CD4-positive, alpha-beta T cell treated with Interferon alpha-2 for 1 hour (primary cell): ENCODE data around the gene GRID1.
A peak's percentile ranks its signal among the peaks of the same experiment; 100 is the strongest.

Source experiments
- DNase-seq, 2 donors: peaks; one replicate each; pipeline ENCODE4 v3.0.0-alpha.2; 2020 to 2022

The GRID1 gene

DNA sequence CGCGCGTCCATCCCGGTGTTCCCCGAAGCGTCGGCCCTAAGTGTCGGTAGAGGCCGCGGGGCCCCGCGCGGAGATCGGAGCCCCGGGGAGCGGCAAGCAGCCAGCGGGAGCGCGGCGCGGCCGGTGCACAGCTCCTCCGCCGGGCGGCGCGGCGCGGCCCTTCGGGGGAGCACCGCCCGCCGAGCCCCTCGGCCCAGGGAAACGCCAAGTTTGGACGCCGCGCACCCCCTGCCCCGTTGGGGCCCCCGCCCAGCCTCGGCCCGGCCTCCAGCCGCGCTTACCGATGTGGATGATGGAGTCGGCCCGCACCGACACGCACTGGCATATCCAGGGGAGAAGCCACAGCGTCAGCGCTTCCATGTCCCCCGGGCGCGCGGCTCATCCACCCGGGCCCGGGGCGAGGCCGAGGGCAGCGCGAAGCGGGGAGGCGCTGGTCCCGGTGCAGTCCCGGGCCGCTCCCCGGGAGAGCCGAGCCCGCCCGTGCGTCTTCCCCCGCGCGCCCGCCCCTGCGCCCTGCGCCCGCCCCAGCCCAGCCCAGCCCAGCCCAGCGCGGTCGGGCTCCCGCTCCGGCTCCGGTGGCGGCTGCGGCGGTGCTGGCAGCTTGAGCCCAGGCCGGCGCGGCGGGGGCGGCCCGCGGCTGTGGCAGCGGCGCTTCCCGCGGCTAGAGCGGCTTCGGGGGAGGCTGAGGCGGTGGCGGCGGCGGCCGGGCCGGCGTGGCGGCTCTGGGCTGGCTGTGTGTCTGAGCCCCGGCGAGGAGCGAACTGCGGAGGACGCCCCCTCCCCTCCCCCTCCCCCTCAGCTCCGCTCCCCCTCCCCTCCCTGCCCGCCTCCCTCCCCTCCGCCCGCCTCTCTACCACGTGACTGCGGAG, at the start of gene GRID1:
TSS of gene GRID1 (minus strand) at position 763 of the 869 bp plus-strand sequence.
- DNase-seq: peak in 1 of 2 donors; percentile 16

DNA sequence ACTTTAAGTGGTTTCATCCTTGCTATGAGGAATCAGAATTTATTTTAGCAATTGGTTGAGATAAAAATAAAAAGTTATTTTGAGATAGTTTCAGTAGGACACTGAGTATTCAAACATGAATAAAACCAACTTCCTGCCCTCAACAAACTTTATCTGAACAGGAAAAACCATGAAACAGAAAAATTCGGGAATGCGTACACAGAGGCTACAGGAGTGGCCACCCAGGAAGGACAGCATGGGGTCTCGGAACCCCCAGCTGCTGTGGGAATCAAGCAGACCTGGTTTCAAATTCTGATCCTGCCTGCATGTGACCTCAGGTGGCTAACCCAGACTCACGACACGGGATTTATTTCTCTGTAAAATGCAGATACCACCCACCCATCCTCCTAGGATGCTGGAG, 49.0 kb upstream of the GRID1 start:
- no peak for DNase-seq

DNA sequence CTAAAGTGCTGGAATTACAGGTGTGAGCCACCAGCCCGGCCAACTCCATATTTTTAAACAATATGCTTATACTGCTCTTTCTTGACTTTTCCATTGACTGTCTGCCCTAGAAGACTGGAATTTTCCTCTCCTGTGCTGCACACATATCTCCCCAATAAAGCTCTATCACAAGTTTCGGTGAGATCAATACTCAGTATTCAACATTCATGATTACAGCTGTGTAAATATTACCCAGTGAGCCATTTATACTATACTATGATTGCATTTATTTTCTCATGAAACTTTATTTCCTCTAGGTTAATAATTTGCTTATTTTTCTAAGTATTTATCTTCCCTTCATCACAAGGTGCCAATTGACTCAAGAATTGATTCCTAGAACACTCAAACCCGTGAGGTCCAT, 48.5 kb upstream of the GRID1 start:
- no peak for DNase-seq

DNA sequence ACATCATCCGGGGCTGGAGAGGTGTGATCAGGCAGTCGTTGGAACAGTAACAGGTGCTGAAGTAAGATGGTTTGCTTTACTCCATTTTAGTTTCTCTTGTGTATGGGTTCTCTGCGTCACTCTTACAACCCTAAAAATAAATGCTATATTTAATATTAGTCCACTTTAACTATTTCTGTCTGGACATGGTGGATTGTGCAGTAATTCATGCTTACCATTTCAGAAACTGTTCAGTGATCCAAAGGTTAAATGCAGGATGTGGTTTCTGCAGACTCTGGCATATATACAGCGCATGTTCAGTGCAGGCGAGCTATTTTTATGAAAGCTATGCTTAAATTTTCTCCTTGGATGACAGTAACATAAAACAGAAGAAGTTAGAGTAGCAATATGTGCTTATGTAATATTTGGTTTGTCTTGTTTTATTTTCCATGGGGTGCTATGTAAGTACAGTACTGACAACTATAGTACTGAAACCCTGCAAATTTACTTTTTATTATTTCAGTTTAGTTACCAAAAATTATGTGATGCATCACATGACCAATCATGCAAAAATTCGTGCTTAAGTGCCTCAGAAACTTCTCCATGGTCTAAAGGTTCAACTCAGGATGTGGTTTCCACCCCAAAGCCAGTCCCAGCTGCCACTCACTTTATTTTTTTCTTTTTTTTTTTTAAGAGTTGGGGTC, 46.6 kb upstream of the GRID1 start:
- peak in 1 of 2 donors; percentile 42 for DNase-seq

DNA sequence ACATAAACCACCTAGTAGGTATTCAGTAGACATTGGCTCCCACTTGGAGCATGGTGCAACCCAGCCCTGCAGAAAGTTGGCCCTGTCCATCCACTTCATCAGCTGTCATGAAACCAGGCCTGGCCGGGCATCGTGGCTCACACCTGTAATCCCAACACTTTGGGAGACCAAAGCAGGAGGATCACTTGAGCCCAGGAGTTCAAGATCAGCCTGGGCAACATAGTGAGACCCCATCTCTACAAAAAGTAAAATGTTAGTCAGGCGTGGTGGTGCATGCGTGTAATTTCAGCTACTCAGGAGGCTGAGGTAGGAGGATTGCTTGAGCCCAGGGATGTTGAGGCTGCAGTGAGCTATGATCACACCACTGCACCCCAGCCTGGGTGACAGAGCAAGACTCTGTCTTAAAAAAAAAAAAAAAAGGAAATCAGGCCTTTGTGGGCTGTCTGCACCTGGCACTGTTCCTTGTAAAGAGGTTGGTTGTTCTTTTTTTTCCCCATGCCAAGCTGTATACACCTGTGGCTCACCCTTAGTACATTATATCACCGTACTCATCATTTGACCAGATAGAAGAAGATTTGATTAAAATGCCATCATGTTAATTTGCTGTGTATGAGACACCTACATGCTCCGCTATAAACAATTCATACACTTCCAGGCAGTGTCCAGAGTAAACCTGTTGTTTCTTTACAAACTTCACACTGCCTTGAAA, 45.4 kb upstream of the GRID1 start:
- no peak for DNase-seq

DNA sequence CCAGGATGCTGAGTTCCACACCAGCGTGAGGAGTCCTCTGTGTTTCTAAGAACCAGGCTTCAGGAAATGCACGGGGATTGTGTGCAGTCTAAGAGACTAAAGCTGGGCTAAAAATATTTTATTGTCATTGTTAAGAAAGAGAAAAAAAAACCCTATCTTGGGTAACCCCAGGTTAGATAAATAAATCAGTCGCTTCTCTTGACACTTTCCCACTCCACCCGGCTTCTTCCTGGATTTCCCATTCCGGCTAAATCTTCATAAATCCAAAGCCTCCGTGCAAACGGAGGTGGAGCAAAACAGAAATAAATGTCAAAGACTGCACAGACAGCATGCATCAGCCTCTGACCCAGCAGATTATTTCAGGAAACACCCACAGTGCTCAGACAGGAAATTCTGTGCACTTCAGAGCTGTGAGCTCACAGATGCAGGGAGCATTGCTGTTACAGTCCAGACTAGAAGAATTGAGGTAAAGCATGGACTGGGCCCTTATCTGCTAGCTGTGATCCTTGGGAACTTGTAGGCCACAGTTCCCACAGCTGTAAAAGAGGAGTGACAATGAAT, 44.8 kb upstream of the GRID1 start:
- DNase-seq: peak in 1 of 2 donors; percentile 41

DNA sequence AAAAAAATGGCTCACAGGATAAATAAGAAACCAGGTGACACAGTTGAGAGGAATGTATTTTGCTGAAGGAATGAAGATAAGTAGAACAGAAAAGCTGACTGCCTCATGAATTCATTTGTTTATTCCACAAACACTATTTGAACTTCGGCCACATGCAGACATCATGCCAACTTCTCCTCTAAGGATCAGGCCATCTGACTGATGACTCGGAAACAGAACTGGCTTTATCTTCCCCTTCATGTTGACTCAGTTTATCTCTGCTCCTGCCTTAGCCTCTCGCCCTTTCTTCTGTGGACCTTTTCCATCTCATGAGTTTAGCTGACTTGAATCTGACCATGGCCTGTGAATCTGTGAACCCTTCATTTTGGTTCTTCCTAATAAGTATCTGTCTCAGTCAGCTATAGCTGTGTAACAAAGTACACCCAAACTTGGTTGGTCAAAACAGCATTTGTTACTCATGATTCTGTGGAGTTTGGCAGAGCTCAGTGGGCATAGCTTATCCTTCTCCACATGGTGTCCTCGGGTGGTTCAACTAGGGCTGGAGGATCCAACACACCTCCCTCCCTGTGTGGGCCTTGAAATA, 44.0 kb upstream of the GRID1 start:
- DNase-seq: no peak

DNA sequence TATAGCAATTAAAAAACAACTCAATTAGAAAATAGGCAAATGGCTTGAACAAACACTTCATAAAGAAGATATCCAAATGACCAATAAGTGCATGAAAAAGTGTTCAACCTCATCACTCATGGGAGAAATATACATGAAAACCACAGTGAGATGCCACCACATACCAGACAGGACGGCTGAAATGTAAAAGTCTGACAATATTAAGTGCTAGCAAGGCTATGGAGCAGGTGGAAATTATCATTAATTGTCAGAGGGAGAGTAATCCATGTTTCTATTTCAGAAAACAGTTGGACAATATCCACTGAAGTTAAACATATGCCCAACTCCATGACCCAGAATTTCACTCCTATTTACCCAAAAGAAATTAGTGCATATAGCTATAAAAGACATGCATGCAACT, 42.6 kb upstream of the GRID1 start:
- DNase-seq: no peak

DNA sequence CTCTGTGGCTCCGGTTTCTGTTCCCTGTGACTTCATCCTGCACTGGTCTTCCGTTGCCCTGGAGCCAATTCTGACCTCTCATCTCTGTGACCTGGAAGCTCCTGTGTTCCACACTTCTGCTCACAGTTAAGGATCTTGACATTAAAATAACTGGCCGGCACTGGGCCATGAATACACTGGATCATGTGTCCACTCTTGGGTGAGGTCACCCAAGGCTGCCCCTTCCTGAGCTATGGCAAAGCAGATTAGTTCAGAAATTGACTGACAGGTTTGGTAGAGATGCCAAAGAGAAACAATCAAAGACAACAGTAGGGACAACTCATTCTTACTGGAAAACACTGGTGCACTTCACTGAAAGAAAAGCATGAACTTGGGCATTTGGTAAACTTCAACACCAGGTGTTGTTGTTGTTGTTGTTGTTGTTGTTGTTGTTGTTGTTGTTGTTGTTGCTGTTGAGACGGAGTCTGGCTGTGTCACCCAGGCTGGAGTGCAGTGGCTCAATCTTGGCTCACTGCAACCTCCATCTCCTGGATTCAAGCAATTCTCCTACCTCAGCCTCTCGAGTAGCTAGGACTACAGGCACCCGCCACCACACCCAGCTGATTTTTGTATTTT, 36.7 kb upstream of the GRID1 start:
- DNase-seq: no peak

DNA sequence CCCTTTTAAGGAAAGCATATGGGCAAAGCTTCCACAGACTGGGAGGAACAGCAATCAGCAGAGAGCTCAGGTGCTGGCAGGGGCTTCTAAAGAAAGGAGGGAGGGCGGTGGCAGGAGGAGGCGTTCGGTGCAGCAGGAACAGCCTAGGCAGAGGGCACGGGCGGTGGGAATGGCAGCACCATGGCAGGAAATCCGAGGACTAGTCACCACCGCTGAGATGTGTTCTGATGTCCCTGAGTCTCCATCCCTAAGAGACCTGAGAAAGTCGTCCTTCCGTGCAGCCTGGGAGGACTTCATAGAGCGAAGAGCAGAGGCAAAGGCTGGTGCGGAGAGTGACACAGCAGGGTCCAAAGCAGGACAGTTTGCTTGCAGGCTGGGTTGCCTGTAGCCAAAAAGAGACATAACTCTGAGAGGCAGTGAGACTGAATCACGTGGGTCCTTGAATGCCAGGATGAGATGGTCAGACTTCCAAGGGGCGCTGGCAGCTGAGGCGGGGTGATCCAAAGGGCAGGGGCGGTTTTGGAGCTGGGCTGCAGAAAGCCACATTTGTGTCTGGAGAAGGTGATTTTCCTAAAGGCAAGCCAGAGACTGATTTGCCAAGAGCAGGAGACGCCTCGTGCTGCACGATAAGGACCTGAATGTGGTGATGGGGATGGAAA, 35.8 kb upstream of the GRID1 start:
- DNase-seq: no peak

DNA sequence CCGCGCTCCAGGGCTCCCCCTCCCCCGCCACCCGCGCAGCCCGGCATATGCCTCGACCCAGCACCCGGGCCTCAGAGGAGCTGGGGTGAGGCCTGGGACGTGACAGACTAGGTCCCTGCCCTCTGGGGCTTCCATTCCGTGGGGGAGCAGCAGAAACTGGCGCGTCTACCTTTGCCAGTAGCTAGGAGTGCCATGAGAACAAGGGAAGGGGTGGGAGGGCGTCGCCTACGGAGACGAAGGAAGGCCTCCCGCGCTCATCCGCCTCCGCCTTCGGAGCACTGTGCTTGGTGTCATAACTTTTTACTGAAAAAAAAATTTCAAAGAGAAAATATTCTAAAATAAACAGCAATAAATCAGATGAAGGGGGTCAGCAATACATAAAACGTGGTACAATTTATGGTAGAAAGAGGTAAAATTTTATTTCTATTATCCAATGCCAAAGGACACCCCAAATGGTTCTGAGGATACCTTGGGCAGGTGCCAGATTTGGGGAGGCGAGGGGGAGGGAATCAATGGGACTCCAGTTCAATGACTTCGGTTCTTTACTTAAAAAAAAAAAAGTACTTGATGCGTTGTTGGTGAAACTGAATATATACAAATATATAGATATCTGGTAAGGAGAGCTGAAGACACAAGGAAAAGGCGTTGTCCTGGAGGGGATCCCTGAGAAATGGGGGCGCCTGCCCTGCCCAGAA, 35.1 kb upstream of the GRID1 start:
- peak in 1 of 2 donors; percentile 17 for DNase-seq

DNA sequence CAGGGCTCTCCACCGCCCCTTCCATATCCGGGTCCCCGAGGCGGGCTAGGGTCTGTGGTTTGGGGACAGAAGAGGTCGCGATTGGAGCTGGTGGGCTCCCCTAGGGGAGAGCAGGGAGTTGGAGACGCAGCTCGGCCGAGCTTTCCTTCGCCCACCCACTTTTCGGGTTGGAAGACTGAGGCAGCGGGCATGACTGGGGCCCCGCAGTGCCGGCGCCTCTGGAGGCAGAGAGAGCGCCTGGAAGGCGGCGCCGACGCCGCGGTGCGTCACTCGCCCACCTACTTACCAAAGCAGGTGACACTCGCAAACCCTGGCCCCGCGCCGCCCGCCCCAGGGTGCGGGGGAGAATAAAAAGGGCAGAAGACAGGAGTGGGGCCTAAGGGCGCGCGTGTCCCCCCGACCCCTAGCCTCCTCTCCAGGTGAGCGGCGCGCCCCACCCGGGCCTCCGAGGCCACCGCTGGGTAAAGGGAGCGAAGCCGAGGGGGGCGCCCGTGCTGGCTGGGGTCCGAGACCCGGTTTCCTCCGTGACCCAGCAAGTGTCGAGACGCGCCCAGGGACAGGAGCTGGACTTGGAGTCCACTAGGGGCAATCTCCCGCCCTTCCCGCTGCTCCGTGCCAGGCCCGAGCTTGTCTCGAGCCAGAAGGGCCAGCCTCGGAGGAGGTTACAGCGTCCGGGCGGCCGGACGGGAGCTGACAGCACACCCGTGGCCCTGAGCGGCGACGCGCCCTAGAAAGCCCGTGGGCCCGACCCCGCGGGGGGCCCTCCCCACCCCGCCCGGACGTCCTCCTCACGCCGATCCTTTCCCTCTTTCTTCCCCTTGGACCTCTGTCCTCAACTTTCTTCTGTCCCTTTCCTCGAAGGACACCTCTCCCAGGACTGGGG, 34.4 kb upstream of the GRID1 start:
- peak; percentile 53 to 62 for DNase-seq

DNA sequence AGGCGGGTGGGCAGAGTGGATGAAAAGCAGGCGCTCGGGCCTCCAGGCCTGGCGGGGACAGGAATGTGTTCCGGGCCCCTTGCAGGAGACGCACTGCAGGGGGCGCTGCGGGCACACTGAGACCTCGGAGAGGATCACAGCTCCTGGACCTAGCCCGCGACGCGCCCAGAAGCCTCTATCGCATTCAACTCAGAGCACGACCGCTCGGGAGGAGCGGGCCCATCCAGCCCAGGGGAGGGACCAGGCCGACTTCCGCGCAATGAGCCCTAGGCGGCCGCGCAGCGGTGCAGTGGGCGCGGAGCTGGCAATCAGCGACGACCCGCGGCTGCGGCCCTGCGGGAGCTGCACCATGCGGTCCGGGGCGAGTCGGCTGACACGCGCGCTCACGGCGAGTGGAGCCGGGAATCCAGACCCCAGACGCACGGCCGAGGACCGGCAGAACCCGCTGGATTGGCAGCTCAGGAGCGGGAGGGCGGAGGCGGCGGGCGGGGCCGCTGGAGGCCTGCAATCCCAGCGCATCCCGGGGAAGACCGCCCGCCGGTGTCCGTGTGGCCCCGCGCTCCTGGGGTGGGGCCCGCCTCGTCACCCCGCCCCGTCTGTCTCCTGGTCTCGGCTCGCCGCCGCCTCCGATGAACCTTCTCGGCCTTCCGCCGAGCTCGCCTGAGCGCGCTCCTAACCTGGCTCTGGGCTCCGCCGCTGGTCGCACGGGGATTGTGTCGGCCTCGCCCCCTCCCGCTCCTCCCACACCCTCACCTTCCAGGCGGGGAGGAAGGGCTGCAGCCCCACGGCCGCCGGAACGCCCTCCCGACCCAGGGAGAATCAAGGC, 33.5 kb upstream of the GRID1 start:
- DNase-seq: peak; percentile 90

DNA sequence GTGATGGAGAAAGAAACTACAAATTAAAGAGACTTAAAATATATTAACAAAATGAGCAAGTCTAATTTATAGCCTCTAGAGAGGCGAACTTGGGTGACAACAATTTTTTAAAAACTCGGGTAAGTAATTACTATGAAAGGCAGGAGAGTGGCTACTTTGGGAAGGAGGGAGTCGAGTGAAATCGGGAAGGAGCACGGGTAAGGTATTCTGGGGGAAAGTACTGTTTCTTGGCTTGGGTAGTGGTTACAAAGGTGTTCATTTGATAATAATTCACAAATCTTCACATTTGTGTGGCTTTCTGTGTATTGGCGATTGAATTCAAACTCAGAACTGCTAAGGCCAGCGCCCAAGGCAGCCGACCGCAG, 32.9 kb upstream of the GRID1 start:
- DNase-seq: no peak

DNA sequence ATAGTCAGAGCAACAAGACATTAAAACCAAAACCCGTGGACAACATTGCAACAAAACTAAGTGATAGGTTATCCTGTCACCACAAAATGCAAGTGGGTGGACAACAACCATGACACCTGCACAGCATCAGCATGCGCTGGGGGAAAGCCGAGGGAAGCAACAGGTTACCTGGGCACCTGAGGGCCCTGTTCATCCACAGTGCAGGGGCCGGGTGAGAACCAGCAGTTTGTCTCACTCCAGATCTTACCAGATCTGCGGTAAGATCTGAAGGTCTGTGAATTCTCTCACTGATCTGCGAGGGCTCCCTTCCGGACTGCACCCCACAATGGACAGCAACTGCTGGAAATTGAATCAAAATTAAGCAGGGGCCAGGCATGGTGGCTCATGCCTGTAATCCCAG, 30.5 kb upstream of the GRID1 start:
- no peak for DNase-seq

DNA sequence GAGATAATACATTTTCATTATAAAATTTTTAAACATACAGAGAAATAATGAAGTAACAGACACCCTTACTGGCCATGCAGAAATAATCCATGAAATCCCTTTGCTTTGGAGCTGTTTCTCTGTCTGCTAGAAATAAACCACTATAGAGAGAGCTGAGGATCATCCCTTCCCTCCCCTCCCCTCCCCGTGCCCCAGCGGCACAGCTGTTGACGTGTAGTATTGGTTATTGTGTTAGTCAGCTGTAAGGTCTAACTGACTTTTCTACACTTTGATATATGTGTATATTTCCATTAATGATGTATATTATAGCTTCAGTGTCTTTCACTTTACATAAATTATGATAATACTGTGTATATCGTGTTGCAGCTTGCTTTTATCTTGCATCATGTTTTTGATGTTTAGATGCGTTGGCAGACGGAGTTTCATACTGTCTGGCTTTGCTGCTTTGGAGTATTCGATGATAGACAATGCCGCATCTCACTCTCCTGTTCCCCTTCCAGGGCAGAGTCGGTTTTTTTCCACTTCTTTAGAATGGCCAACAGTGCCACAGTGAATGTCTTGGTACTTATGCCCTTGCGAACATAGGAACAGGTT, 27.4 kb upstream of the GRID1 start:
- DNase-seq: no peak

DNA sequence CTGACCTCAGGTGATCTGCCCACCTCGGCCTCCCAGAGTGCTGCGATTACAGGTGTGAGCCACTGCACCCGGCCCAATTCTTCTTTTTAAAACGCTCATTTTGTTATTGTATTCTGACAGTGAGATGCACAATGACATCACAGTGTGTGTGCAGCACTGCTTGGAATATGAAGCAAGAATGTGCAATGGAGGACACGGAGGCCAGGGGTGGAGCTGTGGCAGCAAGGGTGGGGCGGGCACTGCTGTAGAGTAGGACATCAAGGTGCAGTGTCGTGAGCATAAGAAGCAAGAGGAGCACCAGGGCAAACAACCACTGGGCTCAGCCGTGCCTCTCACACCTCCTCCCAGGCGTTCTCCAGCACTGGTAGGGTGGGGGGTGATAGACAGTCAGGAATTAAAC, 26.8 kb upstream of the GRID1 start:
- DNase-seq: no peak

DNA sequence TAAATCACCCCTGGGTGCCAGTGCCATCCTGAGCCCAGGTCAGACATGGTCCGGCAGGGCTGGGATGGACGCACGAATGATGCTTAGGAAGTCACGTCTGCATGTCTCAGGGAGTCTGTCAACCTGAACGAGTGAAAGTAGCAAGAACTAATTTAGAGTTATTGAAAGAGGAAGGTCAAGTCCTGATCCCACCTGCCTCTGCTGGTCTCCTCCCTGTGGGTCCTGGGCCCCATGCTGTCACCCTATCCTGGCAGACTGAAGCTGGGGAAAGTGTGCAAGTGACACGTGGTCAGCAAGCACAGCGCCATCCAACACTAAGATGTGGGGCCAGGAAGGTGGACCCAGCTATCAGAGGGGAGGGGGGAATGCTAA, 26.1 kb upstream of the GRID1 start:
- no peak for DNase-seq
